Kidney epithelial cell (primary cell): ENCODE measurements around the gene DNAJC16. TPM values are rescaled to one million over a fixed set of nuclear protein-coding genes. Genes with fewer than 3 reads are reported as not detected.
"Not testable (repeated sequence)": the region's sequence is repeated elsewhere in the genome, so short reads cannot be mapped to it uniquely, and the experiment has no call there.

ENCODE experiments used
- DNase-seq: peaks from one replicate; pipeline ENCODE4 v3.0.0-alpha.2; 2010; ENCODE audit warnings: low read depth
- H3K27me3 ChIP-seq: 2 replicates; pipeline ENCODE4 v1.6.0; 2011; ENCODE audit warnings: low read length; ENCODE audit not compliant: control insufficient read depth, insufficient read depth
- H3K36me3 ChIP-seq: 2 replicates; pipeline ENCODE4 v1.5.1; 2011; ENCODE audit warnings: low read length; ENCODE audit not compliant: control insufficient read depth, insufficient read depth
- H3K4me3 ChIP-seq: 2 replicates; pipeline ENCODE4 v1.5.1; 2011; ENCODE audit warnings: low read depth, mild to moderate bottlenecking, control low read depth, low read length
- CTCF ChIP-seq: IDR thresholded peaks from 2 replicates; pipeline ENCODE4 v1.5.1; 2011; ENCODE audit warnings: mild to moderate bottlenecking, moderate library complexity, low read length, control low read depth, inconsistent platforms; ENCODE audit not compliant: insufficient read depth, poor library complexity, severe bottlenecking
- total RNA-seq: library from RNA; depleted of rRNA; stranded (reverse); fragments of >200 nt; gene quantifications from 2 replicates; pipeline ENCODE4 v1.2.3, GENCODE V29; 2015

Gene DNAJC16
- total RNA-seq, 1 donor from 2014 or later = 31.7 TPM

GRCh38 chr1:15483971-15484370 is 42.7 kb upstream of the DNAJC16 start:
- Histone ChIP-seq H3K27me3 (no peaks in the 10 kb centered on the region), H3K36me3 (no peaks in the 10 kb centered on the region), H3K4me3 (no peak overlapping the region)
- no peak for TF ChIP-seq CTCF
- DNase-seq = no peak

- H3K27me3 ChIP-seq, H3K4me3 ChIP-seq, H3K36me3 ChIP-seq, DNase-seq: not testable (repeated sequence)
These were observed 42.2 kb upstream of the DNAJC16 start for GRCh38 chr1:15484443-15484842.

GRCh38 chr1:15485636-15486035 is 41.0 kb upstream of the DNAJC16 start:
- DNase-seq = no peak
- H3K36me3 ChIP-seq = no peaks in the 10 kb centered on the region
- H3K27me3 ChIP-seq = no peaks in the 10 kb centered on the region
- no peak for TF ChIP-seq CTCF
- no peak overlapping the region for H3K4me3 ChIP-seq

- DNase-seq, H3K27me3 ChIP-seq, H3K36me3 ChIP-seq, H3K4me3 ChIP-seq: not testable (repeated sequence)
These were observed 39.6 kb upstream of the DNAJC16 start for GRCh38 chr1:15486844-15487610.

- no peak for DNase-seq
These were observed 38.3 kb upstream of the DNAJC16 start for GRCh38 chr1:15488371-15488770.

GRCh38 chr1:15489052-15489736 is 37.5 kb upstream of the DNAJC16 start:
- no peaks in the 10 kb centered on the region for H3K36me3 ChIP-seq
- no peak for DNase-seq
- no peak for TF ChIP-seq CTCF
- H3K27me3 ChIP-seq = no peaks in the 10 kb centered on the region
- no peak overlapping the region for H3K4me3 ChIP-seq

More at GRCh38 chr1:15488371-15488770, 38.3 kb upstream of the DNAJC16 start:
- no peak for TF ChIP-seq CTCF
- Histone ChIP-seq H3K4me3 (no peak overlapping the region), H3K27me3 (no peaks in the 10 kb centered on the region), H3K36me3 (no peaks in the 10 kb centered on the region)

- H3K4me3 ChIP-seq, DNase-seq, H3K36me3 ChIP-seq, H3K27me3 ChIP-seq: not testable (repeated sequence)
These were observed 35.6 kb upstream of the DNAJC16 start for GRCh38 chr1:15491010-15491409.
